PC-3 (cell line): ENCODE results near the gene AGAP3. TPM values are rescaled to one million over a fixed set of nuclear protein-coding genes. Genes with fewer than 3 reads are reported as not detected.
A peak's percentile ranks its signal among the peaks of the same experiment; 100 is the strongest.

Experiments
- ATAC-seq: fragments of 200-7000 bp; cut with Tn5 transposase; 2 replicates; pipeline ENCODE4 v1.9.1; 2020; ENCODE audit warnings: mild to moderate bottlenecking, moderate library complexity
- BruUV-seq: library from RNA; stranded (reverse); fragments of 400-500 nt; replicated peaks from 2 replicates; lab custom pipeline; 2021; lab: Mats Ljungman, UMichigan
- CTCF ChIA-PET: fragments of 300-600 bp; sonication (Branson Sonifier 250); formaldehyde crosslinking; loops from one replicate; lab custom pipeline; 2022; ENCODE audit warnings: antibody characterized with exemption; lab: Charles Lee
- POLR2A ChIA-PET: fragments of 300-600 bp; sonication (Branson Sonifier 250); formaldehyde crosslinking; loops from one replicate; lab custom pipeline; 2022; ENCODE audit warnings: antibody characterized with exemption; ENCODE audit not compliant: unreplicated experiment; lab: Charles Lee
- DNase-seq: peaks from one replicate; pipeline ENCODE4 v3.0.0-alpha.2; 2015
- H2AFZ ChIP-seq: fragments of 300-600 bp; sonication (generic); 2 replicates; pipeline ENCODE4 v1.6.0; 2016; ENCODE audit warnings: antibody characterized with exemption, low read length
- H3F3A ChIP-seq: fragments of 300-600 bp; sonication (generic); one replicate; pipeline ENCODE4 v1.6.0; 2017; ENCODE audit warnings: antibody characterized with exemption, low read length, control low read depth, mild to moderate bottlenecking; ENCODE audit not compliant: unreplicated experiment
- H3K27ac ChIP-seq: fragments of 300-600 bp; sonication (generic); 2 replicates; pipeline ENCODE4 v1.5.1; 2016; ENCODE audit warnings: mild to moderate bottlenecking, low read length
- H3K27me3 ChIP-seq: fragments of 300-600 bp; sonication (generic); 2 replicates; pipeline ENCODE4 v1.6.1; 2016; ENCODE audit warnings: low read length, mixed read lengths
- H3K36me3 ChIP-seq: fragments of 300-600 bp; sonication (generic); 2 replicates; pipeline ENCODE4 v1.6.1; 2016; ENCODE audit warnings: low read depth, mixed run types, low read length, mixed read lengths
- H3K4me1 ChIP-seq: fragments of 300-600 bp; sonication (generic); 2 replicates; pipeline ENCODE4 v1.5.1; 2016; ENCODE audit warnings: low read length; ENCODE audit not compliant: insufficient read depth
- H3K4me2 ChIP-seq: fragments of 300-600 bp; sonication (generic); 2 replicates; pipeline ENCODE4 v1.6.0; 2016; ENCODE audit warnings: low read length
- H3K4me3 ChIP-seq: fragments of 300-600 bp; sonication (generic); 2 replicates; pipeline ENCODE4 v1.5.1; 2016; ENCODE audit warnings: mild to moderate bottlenecking, low read length, mixed read lengths
- H3K79me2 ChIP-seq: fragments of 300-600 bp; sonication (generic); 2 replicates; pipeline ENCODE4 v1.6.1; 2017; ENCODE audit warnings: low read length, mixed read lengths
- H3K9ac ChIP-seq: fragments of 300-600 bp; sonication (generic); 2 replicates; pipeline ENCODE4 v1.6.0; 2016; ENCODE audit warnings: mild to moderate bottlenecking, low read length
- H3K9me2 ChIP-seq: fragments of 300-600 bp; sonication (generic); replicated peaks from 2 replicates; pipeline ENCODE4 v1.6.1; 2016; ENCODE audit warnings: mixed run types, low read length, mixed read lengths
- H3K9me3 ChIP-seq: fragments of 300-600 bp; sonication (generic); 2 replicates; pipeline ENCODE4 v1.6.1; 2016; ENCODE audit warnings: low read length, mixed read lengths
- H4K20me1 ChIP-seq: fragments of 300-600 bp; sonication (generic); 2 replicates; pipeline ENCODE4 v1.6.1; 2016; ENCODE audit warnings: low read length, mixed read lengths
- EZH2 ChIP-seq: fragments of 300-600 bp; sonication (generic); IDR thresholded peaks from one replicate; pipeline ENCODE4 v1.6.1; 2017; ENCODE audit warnings: antibody characterized with exemption, mild to moderate bottlenecking, low read length; ENCODE audit not compliant: unreplicated experiment
- EZH2phosphoT487 ChIP-seq: fragments of 300-600 bp; sonication (generic); IDR thresholded peaks from 2 replicates; pipeline ENCODE4 v1.6.1; 2018; ENCODE audit warnings: mild to moderate bottlenecking, antibody characterized with exemption, low read length, borderline replicate concordance
- intact Hi-C: fragments of 100-400 bp; cut with micrococcal nuclease; formaldehyde crosslinking; loops from 2 replicates; pipeline ENCODE4 v1.9.0; 2023
- total RNA-seq: library from RNA; depleted of rRNA; stranded (reverse); fragments of >200 nt; gene quantifications from 2 replicates; pipeline ENCODE4 v1.2.3, GENCODE V29; 2014
- TF ChIP-seq, protein P1 (sequence below): fragments of 300-600 bp; sonication (generic); conservative IDR thresholded peaks from 2 replicates; pipeline ENCODE4 v1.5.1; 2017; ENCODE audit warnings: antibody characterized with exemption, low read depth, mild to moderate bottlenecking, low read length

The AGAP3 gene
- total RNA-seq, 1 experiment from 2014 or later: 53.5 TPM

DNA sequence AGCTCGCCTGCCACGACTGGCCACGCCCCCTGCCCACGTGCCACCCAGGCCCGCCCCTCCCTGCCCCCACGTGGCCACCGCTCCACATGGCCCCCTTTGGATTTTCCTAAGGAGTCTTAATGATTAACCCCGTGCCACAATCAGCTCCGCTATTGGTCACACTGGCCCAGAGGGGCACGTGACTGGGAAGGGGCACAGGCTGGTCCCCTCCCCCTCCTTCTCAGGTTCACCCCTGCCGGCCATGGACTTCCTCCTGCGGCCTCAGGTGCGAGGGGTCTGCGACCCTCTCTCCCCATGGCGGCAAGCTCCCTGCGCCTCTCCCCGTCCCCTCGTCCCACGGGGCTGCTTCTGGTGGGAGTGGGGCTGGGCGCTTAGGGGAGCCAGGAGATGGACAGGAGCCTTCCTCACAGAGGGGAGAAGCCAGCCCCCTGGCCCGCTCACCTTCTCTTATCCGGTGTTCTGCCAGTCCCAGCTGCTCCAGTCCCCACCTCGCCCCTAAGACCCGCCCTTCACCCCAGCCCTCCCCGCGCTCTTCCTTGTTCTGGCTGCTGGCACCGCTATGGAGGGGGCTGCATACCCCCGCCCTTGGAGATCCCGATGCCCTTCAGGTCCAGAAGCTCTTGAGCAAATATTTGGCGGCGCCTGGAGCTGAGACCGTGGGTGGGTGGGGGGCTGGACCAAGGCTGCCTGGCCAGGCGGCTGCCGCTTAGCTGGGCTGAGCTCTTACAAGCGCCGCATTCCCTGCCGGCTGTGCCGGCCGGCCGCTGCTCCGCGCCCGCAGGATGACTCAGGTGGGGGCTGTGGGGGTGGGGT, 23.7 kb upstream of the AGAP3 start:
- Histone ChIP-seq H3K9me2 (no peaks in the 10 kb centered on the region), H3K27ac (peak overlapping the region; percentile 97), H2AFZ (peak overlapping the region; percentile 73), H3K79me2 (peaks cover 39% of the 10 kb centered on the region), H3K4me3 (peak overlapping the region; percentile 86), H3K27me3 (no peaks in the 10 kb centered on the region), H3K4me2 (peak overlapping the region; percentile 99), H3F3A (no peaks in the 10 kb centered on the region), H3K9ac (peak overlapping the region; percentile 89), H3K4me1 (peaks cover 40% of the 10 kb centered on the region), H3K36me3 (peaks cover 21% of the 10 kb centered on the region), H4K20me1 (no peaks in the 10 kb centered on the region), H3K9me3 (no peaks in the 10 kb centered on the region)
- TF ChIP-seq EZH2: no peak
- TF ChIP-seq, protein P1, sequence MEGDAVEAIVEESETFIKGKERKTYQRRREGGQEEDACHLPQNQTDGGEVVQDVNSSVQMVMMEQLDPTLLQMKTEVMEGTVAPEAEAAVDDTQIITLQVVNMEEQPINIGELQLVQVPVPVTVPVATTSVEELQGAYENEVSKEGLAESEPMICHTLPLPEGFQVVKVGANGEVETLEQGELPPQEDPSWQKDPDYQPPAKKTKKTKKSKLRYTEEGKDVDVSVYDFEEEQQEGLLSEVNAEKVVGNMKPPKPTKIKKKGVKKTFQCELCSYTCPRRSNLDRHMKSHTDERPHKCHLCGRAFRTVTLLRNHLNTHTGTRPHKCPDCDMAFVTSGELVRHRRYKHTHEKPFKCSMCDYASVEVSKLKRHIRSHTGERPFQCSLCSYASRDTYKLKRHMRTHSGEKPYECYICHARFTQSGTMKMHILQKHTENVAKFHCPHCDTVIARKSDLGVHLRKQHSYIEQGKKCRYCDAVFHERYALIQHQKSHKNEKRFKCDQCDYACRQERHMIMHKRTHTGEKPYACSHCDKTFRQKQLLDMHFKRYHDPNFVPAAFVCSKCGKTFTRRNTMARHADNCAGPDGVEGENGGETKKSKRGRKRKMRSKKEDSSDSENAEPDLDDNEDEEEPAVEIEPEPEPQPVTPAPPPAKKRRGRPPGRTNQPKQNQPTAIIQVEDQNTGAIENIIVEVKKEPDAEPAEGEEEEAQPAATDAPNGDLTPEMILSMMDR: no peak
- no peak for TF ChIP-seq EZH2phosphoT487
- POLR2A ChIA-PET: interaction anchor here (0.6 to 1.2 kb wide), 6 partner anchors 14 to 457 kb away, joined by 4 to 23 read pairs (median 6); partner anchors contain the start of genes ASIC3, FASTK, RHEB and TMUB1
- CTCF ChIA-PET: interaction anchor here (0.8 to 1.3 kb wide), 4 partner anchors 44 to 51 kb away, joined by 4 to 10 read pairs (median 5); no protein-coding TSS in a partner anchor
- no TSS peak for BruUV-seq
- peak; percentile 33 for ATAC-seq
- intact Hi-C loops: loop anchor here (1.0 kb wide), 1 partner anchor 18 kb away; the partner anchor contains the start of gene FASTK
- DNase-seq: peak; percentile 67

DNA sequence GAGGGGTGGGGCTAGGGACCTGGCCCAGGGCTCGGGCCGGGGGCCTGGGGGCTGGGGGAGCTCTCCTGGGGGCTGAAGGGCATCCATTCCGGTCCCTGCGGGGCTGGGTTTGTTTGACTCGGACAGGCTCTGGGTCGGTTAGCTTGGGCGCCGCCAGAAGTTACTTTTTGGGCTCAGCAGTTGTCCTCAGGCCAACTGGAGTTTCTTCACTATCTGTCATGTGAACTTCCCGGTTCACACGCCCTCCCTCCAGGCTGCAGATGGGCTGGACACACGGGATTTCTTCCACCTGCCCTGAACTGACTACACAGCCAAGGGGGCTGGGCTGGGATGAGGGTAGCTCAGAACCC, 23.1 kb upstream of the AGAP3 start:
- ATAC-seq (peak; percentile 4), DNase-seq (peak; percentile 52)
- Histone ChIP-seq H3K9ac (no peak overlapping the region; the same call in 1 of the 2 replicates), H2AFZ (no peak overlapping the region), H3K79me2 (peaks cover 39% of the 10 kb centered on the region), H3K4me3 (peak overlapping the region; percentile 46; the same call in 1 of the 2 replicates), H3K4me2 (peak overlapping the region; percentile 70), H3F3A (no peaks in the 10 kb centered on the region), H3K4me1 (peaks cover 40% of the 10 kb centered on the region), H4K20me1 (no peaks in the 10 kb centered on the region), H3K27ac (peak overlapping the region; percentile 97), H3K27me3 (no peaks in the 10 kb centered on the region), H3K36me3 (peaks cover 27% of the 10 kb centered on the region), H3K9me3 (no peaks in the 10 kb centered on the region), H3K9me2 (no peaks in the 10 kb centered on the region)
- intact Hi-C loops: loop anchor here (1.0 kb wide), 1 partner anchor 17 kb away; the partner anchor contains the start of gene FASTK
- CTCF ChIA-PET: interaction anchor here (0.6 to 1.3 kb wide), 5 partner anchors 35 to 50 kb away, joined by 4 to 10 read pairs (median 5); partner anchors contain the start of gene ABCB8
- TF ChIP-seq EZH2 (no peak), EZH2phosphoT487 (no peak)
- TF ChIP-seq, protein P1: no peak
- POLR2A ChIA-PET: interaction anchor here (0.6 to 1.2 kb wide), 4 partner anchors 17 to 170 kb away, joined by 4 to 23 read pairs (median 10); partner anchors contain the start of genes FASTK and TMUB1
- BruUV-seq: no TSS peak
